Umbilical cord (tissue), 2 donors: Measurements from ENCODE around the gene HNRNPM. TPM values are rescaled to one million over a fixed set of nuclear protein-coding genes. Genes with fewer than 3 reads are reported as not detected.
"Not testable (repeated sequence)": the region's sequence is repeated elsewhere in the genome, so short reads cannot be mapped to it uniquely, and the experiment has no call there.

Source experiments
- DNase-seq: peaks from one replicate; pipeline ENCODE4 v3.0.0-alpha.2; 2015; ENCODE audit warnings: low spot score
- total RNA-seq: library from RNA; depleted of rRNA; stranded (reverse); fragments of >200 nt; gene quantifications from one replicate; pipeline ENCODE4 v1.2.3, GENCODE V29; 2014; ENCODE audit warnings: low replicate concordance; ENCODE audit not compliant: insufficient read depth

Gene HNRNPM, protein sequence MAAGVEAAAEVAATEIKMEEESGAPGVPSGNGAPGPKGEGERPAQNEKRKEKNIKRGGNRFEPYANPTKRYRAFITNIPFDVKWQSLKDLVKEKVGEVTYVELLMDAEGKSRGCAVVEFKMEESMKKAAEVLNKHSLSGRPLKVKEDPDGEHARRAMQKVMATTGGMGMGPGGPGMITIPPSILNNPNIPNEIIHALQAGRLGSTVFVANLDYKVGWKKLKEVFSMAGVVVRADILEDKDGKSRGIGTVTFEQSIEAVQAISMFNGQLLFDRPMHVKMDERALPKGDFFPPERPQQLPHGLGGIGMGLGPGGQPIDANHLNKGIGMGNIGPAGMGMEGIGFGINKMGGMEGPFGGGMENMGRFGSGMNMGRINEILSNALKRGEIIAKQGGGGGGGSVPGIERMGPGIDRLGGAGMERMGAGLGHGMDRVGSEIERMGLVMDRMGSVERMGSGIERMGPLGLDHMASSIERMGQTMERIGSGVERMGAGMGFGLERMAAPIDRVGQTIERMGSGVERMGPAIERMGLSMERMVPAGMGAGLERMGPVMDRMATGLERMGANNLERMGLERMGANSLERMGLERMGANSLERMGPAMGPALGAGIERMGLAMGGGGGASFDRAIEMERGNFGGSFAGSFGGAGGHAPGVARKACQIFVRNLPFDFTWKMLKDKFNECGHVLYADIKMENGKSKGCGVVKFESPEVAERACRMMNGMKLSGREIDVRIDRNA
- total RNA-seq = 109 TPM

DNA sequence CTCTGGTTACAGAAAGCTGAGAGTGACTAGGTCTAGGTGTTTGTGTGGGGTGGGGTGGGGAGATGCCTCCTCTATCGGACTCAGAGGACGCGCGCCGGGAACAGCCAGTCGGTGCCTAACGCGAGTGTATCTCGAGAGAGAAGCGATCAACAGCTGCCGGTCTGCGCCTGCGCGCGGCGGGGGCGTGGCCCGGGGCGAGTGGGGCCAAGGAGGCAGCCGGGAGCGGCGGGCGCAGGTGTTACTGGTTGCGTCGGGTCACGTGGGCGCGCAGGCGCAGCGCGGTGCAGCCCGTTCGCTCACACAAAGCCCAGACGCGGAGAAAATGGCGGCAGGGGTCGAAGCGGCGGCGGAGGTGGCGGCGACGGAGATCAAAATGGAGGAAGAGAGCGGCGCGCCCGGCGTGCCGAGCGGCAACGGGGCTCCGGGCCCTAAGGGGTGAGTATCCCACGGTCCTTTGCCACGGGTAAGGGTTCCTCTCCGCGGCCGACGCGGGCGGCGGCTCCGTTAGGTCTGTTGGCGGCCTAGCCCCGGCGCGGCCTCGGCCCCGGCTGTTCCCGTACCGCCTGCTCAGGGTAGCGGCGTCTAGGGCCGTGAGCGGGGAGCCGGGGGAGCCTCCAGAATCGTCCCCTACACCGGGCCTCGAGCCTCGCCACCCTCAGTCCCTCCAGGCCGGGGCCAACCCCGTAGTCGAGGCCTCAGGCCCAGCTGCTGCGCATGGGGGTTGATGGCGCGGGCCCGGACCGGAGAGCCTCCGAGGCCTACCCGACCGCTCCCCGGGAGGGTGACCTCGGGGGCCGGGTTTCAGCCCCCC, at the start of gene HNRNPM:
Gene HNRNPM (plus strand): TSS at position 299 of the 811 bp plus-strand sequence. CDS start 24 bp downstream, at position 323.
- peak; percentile 98 for DNase-seq

DNA sequence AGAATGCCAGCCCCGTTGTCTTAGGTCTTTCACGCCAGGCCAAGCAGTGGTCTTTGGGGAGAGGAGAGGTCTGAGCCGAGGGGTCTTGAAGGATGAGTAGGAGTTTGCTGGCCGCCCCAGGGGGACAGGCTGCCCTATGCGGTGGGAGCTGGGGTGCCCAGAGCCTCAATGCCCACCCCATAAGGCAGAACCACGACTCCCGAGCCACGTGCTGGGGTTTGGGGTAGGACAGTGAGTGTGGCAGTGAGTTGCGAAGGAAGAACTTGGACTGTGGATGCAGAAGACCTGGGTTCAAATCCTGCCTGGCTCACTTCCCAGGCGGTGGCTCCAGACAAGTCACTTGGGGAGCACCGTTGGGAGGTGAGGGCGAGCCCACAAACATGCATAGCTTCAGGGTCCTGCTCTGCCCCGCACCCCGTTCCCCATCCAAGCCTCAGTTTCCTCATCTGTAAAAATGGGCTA, 49.1 kb upstream of the HNRNPM start:
- DNase-seq = no peak

DNA sequence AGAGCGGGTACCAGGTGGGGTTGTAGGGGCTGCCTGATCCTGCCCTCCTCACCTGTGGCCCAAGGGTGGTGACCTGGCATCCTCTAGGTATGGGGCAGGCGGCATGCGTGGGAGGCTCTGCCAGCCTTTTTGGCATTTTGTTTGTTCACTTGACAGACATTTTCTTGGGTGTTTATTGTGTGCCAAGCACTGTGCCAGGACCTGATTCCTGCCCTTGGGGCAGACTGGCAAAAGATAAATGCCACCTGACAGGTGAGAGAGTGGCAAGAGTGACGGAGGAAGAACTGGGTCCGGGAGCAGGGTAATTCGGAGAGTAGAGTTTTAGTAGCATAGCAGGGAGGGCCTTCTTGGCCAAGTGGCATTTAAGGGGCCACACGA, 48.6 kb upstream of the HNRNPM start:
- no peak for DNase-seq

DNA sequence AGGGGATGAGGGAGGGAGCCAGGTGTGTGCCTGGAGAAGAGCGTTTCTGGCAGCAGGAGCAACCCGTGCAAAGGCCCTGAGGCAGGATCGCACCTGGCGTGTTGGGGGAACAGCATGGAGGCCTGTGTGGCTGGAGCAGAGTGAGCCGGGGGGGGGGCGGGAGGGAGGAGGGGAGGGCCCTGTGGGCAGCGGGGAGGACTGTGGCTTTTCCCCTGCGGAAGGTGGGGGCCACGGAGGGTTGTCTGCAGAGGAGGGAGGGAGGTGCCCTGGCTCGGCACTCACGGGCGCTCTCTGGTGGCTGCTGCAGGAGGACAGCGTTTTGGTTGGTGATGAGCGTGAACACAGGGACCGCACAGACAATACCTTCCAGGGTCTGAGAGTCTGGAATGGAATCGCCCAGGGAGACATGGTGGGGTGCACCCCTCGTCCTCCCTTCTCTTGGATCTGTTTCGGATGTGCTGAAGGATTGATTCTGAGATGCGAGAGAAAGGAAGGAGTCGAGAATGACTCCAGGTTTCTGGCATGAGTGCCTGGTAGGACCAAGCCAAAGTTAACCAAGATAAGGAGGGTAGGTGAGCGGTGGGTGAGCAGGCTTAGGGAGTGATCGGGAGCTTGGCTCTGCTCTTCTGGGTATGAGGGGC, 48.1 kb upstream of the HNRNPM start:
- DNase-seq = peak; percentile 46

DNA sequence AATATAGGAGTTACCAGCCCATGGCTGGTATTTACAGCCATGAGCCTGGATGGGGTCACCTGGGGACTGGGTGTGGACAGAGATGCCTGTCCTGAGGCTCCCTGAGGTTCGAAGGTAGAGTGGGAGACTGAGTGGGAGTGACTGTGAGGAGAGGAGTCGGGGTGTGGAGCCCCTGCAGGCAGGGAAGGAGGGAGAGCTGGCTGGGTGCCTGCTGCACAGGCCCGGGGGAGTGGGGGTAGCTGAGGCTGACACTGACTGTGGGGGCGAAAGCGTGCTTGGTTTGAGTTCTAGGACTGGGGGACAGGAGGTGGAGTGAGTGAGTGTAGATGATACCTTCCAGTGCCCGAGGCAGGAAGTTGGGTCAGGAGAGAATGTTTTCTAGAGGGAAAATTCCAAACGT, 47.5 kb upstream of the HNRNPM start:
- DNase-seq = no peak

DNA sequence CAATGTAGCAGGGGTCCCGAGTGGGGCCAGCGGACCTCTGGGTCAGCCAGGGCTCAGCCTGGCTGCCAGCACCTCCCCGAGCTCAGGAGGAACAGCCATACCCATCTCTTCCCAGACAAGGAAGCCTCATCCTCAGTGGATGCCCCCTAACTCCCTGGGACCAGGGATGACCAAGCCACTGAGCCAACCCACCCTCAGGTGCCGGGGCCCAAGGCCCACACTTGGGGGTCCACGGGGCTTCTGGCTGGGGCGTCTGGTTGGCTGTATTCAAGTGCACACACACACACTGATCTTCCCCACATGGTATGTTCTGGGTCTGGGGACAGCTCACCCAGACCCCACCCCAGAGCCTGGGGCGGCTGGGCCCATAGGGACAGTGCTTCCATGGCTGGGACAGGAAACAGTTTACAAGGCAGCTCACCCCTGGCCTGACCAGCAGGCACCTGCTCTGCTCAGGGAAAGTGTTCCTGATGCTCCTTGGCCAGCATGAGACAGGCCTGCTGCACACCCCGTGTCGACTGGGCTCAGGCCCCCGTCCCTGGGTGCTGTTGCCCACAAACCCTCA, 46.9 kb upstream of the HNRNPM start:
- no peak for DNase-seq

DNA sequence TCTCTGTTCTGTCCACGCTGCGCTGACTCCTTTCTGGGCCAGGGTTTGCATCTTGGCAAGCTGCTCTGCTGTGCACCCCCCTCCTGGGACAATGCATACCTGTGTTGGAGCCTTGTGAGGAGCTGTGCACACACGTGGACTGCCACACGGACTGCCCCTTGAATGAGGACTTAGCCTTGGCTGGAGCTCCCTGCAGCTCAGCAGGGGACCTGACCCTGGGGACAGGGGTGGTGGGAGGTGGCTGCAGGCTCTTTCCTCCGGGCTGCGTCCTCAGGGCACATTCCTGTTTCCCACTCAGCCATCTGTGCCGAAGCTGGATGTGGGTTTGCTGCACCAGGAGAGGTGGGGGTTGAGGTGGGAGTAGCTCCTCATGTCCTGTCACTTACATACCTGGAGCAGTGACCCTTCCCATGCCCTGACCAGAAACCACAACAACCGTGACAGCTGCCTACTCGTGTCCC, 46.4 kb upstream of the HNRNPM start:
- no peak for DNase-seq

DNA sequence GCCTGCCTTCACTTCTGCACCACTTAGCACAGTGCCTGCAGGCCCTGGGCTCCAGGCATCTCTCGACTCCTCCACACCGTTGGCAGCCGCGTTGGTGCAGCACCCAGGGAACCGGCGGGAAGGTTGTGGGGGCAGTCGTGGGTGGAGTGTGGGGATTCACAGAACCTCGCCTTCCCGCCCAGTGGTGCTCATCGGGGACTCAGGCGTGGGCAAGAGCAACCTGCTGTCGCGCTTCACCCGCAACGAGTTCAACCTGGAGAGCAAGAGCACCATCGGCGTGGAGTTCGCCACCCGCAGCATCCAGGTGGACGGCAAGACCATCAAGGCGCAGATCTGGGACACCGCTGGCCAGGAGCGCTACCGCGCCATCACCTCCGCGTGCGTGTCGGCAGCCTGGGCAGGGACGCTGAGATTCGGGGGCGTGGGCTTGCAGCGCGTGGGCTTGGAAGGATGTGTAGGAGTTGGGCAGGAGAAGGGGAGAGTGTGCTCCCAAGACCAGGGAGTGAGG, 45.0 kb upstream of the HNRNPM start:
- DNase-seq = no peak

DNA sequence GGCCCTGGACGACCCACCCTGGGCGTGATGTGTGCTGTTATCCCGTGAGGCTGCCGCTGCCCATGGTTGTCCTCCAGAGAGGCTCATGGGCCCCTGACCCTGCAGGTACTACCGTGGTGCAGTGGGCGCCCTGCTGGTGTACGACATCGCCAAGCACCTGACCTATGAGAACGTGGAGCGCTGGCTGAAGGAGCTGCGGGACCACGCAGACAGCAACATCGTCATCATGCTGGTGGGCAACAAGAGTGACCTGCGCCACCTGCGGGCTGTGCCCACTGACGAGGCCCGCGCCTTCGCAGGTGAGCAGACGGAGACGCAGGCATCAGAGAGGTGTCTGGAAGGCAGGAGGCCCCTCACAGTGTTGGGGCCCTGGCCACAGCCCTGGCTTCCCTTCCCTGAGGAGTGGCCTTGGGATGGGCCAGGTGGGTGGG, 42.8 kb upstream of the HNRNPM start:
- no peak for DNase-seq

DNA sequence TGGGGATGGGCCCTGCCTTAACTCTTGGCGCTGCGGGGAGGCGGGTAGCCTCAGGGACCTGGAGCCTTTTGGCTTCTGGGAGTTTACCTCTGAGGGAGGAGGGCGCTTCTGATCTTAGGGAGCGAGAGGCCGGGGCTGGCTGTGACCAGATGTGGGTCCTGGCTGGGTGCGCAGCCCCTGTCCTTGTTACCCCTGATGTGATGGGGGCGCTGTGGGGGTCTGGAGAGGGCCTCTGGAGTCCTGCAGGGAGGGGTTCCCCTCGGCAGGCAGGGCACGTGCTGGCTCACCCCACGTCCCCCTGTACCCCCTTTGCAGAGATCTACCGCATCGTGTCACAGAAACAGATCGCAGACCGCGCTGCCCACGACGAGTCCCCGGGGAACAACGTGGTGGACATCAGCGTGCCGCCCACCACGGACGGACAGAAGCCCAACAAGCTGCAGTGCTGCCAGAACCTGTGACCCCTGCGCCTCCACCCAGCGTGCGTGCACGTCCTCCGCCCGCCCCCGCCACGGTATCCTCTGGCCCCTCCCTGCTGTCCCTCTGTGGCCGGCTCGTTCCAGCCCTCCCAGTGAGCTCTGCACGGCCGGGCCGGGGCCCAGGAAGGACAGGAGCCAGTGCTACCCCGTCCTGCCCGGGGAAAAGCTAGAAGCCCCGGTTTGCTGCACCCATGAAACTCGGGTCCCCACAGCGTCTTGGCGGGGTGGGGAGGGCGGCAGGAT, 41.5 kb upstream of the HNRNPM start:
- no peak for DNase-seq

DNA sequence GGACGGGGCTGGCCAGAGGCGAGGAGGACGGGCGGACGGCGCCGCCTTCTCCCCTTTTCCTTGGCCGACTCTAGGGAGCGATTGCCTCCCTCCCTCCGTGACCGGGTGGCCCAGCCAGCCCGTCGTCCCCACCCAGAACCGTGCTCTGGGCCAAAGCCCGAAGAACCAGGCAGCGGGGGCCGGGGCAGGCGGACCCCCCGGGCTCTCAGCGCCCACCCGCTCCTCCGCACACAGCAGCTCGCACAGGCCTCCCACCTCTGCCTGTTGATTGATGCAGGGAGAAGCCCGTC, 41.0 kb upstream of the HNRNPM start:
- no peak for DNase-seq

DNA sequence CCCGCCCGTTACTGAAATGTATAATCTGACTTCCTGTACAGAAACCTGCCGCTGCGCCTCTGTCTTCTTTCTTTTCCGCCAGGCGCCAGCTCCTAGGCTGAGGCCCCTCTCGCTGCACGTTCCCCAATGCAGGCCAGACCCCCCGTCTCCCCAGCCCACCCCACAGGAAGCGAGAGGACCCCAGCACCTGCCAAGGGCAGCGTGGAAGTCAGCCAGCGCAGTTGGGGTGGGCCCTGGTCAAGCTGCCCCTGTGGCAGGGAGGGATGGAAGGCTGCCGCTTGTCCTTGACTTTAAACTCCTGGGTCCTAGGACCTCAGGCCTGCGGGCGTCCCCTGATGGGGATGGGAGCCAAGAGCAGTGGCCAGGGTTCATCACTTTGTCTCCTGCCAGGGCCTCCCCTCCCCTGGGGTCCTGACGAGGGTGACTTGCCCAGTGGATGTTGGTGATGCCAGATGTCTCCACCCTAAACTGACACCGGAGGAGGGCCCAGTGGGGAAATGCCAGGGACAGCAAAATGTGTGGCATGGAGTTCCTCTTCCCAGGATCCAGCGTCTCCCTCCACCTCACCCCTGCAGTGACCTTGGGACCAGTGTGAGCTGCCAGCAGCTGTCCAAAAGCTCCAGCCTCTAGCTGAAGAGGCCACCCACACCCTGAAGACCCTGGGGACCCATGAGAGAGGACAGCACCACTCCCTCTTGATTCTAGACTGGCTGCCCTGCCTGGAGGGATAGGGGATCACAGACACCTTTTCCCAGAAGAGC, 40.2 kb upstream of the HNRNPM start:
- no peak for DNase-seq

DNA sequence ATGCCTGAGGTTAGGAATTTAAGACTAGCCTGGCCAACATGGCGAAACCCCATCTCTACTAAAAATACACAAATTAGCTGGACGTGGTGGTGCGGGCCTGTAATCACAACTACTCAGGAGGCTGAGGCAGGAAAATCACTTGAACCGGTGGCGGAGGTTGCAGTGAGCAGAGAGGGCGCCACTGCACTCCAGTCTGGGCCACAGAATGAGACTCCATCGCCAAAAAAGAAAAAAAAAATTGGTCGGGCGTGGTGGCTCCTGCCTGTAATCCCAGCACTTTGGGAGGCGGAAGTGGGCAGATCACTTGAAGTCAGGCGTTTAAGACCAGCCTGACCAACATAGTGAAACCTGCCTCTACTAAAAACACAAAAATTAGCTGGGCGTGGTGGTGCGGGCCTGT, 34.1 kb upstream of the HNRNPM start:
- DNase-seq = not testable (repeated sequence)

DNA sequence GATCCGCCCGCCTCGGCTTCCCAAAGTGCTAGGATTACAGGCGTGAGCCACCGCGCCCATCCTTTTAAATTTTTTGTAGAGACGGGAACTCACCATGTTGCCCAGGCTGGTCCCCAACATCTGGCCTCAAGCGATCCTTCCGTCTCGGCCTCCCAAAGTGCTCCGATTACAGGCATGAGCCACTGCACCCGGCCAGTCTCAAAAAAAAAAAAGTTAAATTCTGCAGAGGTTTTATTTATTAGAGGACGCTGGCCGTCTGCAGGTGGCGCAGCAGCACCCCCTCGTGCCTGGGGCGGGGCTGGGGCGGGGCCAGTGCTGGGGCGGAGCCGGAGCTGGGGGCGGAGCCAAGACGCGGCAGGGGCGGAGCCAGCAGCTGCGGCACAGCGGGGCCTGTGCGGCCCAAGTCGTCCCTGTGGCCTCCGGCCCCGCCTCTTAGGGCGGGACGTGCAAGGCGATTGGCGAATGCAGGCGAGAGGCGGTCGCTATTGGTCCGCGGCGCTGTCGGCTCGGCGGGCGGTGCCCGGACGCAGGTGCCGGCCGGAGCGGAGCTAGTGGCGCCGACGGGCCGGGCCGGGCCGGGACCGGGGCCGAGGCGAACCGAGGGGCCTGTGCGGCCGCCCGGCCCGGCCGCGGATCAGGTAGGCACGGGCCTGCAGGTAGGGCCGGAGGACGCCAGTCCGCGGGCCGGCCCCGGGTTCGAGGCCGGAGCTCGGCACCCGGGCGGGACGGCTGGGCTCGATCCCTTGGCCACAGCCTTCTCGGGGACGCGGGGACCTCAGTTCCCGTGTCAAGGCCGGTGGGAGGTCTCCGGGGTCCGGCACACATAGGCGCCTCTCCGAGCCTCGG, 31.8 kb upstream of the HNRNPM start, which contains the start of gene MARCHF2:
Gene MARCHF2 (plus strand): TSS at position 523 of the 846 bp plus-strand sequence. CDS start 8,536 bp downstream, outside the sequence.
- DNase-seq = peak; percentile 97

DNA sequence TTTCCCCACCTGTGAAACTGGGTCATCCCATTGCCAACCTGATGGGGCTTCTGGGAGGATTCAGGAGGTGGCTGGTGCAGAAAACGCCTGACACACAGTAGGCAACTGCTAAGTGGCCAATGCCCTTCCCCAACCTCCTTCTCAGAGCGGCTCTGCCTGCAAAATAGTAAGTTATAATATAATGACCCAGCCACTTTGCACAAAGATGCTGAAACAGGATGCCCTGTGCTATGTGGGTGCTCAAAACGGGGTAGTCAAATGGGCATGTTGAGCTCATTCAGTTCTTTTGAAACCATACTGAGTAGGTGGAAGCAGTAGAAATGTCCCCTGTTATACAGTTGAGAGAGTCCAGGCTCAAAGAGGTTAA, 31.2 kb upstream of the HNRNPM start:
- no peak for DNase-seq

DNA sequence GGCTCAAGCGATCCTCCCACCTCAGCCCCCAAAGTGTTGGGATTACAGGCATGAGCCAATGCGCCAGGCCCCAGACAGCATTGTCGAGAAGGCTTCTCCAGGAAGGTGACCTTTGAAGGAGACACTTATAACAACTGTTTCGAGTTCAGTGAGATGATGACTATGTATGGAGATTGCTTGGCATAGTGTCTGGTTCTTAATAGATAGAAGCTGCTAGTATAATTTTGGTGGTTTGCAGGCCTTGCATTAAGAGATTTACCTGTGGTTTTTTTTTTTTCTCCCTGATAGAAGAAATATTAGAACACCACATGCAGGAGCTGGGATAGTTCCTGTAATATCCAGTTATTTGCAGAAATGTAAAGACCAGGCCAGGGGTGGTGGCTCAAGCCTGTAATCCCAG, 28.0 kb upstream of the HNRNPM start:
- DNase-seq = peak; percentile 89

DNA sequence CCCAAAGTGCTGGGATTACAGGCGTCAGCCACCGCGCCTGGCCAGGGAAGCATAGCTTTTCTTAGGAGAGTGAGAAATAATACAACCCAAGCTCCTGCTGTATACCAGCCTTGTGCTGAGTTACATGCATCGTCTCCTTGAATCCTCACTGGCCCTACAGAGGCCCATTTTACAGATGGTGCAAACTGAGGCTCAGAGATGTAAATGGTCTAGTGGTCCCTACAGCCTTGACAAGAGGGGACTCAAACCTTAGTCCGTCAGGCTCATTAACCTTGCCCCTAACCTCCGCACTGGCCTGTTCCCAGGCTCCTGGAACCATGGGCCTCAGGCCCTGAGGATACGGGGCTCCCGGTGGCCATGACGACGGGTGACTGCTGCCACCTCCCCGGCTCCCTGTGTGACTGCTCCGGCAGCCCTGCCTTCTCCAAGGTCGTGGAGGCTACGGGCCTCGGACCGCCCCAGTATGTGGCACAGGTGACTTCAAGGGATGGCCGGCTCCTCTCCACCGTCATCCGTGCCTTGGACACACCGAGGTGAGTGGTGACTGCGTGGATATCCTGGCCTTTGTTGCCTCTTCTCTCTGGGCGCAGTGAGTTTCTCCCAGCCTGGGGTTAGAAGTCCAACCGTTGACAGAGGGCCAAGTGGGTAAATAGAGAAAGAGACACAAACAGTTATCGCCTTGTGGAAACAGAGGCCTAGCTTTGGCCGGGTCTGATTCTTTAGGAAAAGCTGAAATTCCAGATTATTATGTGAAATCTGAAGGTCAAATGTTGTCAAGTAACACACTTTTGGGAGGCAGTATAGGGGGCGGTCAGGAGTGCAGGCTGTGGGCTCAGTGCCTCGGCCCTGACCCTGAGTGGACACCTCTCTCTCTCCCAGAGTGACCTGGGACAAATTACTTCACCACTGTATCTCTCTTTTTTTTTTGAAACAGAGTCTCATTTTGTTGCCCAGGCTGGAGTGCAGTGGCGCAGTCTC, 23.0 kb upstream of the HNRNPM start:
- no peak for DNase-seq
